SK-N-SH (cell line): ENCODE results near the gene FAM209A.

ENCODE experiments used
- CTCF ChIP-seq: fragments of 200-600 bp; sonication (generic); IDR thresholded peaks from 2 replicates; pipeline ENCODE4 v1.6.1; 2017; ENCODE audit warnings: antibody characterized with exemption, mild to moderate bottlenecking, moderate library complexity
- FOXM1 ChIP-seq: IDR thresholded peaks from 2 replicates; pipeline ENCODE4 v1.4.0; 2012; ENCODE audit warnings: low read depth, mild to moderate bottlenecking

- no peak for TF ChIP-seq CTCF
- no peak for TF ChIP-seq FOXM1
These were observed 2.2 kb upstream of the FAM209A start for GRCh38 chr20:56522311-56522710.
